Activated naive CD4-positive, alpha-beta T cell treated with anti-CD3 and anti-CD28 coated beads, Interleukin-2, amount 50 U/mL, for 16 hours (primary cell): ENCODE data around the gene RUSC1.

Source experiments
- DNase-seq: peaks from one replicate; pipeline ENCODE4 v3.0.0-alpha.2; 2020

Gene RUSC1

GRCh38 chr1:155296661-155297060 lies 24.0 kb upstream of the RUSC1 start:
- DNase-seq = no peak

GRCh38 chr1:155297384-155297783 lies 23.3 kb upstream of the RUSC1 start:
- DNase-seq = no peak

GRCh38 chr1:155300024-155300423 lies 20.7 kb upstream of the RUSC1 start:
- DNase-seq = no peak

GRCh38 chr1:155300553-155301329 lies 20.0 kb upstream of the RUSC1 start:
- no peak for DNase-seq

GRCh38 chr1:155301342-155301841 lies 19.3 kb upstream of the RUSC1 start, which contains the start of gene PKLR:
Gene PKLR, minus strand, starts transcription at chr1:155301438. Its CDS starts 43 bp downstream, at chr1:155301395.
- DNase-seq = no peak

- DNase-seq = no peak
These were observed 16.1 kb upstream of the RUSC1 start for GRCh38 chr1:155304558-155305063.

GRCh38 chr1:155305881-155306391 lies 14.8 kb upstream of the RUSC1 start:
- DNase-seq = no peak

- no peak for DNase-seq
These were observed 13.4 kb upstream of the RUSC1 start for GRCh38 chr1:155307247-155307740.

- peak; percentile 97 for DNase-seq
These were observed 11.9 kb upstream of the RUSC1 start, which contains the start of gene FDPS for GRCh38 chr1:155308493-155309422. Gene FDPS, plus strand, starts transcription at chr1:155308866. Its CDS starts 924 bp downstream, at chr1:155309790.

- DNase-seq = no peak
These were observed 11.2 kb upstream of the RUSC1 start for GRCh38 chr1:155309423-155310021.

- DNase-seq = no peak
These were observed 7.4 kb upstream of the RUSC1 start for GRCh38 chr1:155313261-155313660.

GRCh38 chr1:155316922-155317321 lies 3.8 kb upstream of the RUSC1 start:
- DNase-seq = no peak

GRCh38 chr1:155318082-155318481 lies 2.6 kb upstream of the RUSC1 start:
- DNase-seq = no peak

- no peak for DNase-seq
These were observed 1.2 kb upstream of the RUSC1 start for GRCh38 chr1:155319536-155319935.

- no peak for DNase-seq
These were observed 442 bp upstream of the RUSC1 start for GRCh38 chr1:155320252-155320651.

GRCh38 chr1:155321639-155322503 lies 1.2 kb downstream of the RUSC1 start:
- no peak for DNase-seq

- DNase-seq = peak; percentile 21
These were observed 1.9 kb downstream of the RUSC1 start for GRCh38 chr1:155322571-155322952.

GRCh38 chr1:155322953-155323728 lies 2.4 kb downstream of the RUSC1 start:
- DNase-seq = peak; percentile 88

GRCh38 chr1:155323729-155324036 lies 3.0 kb downstream of the RUSC1 start:
- DNase-seq = peak; percentile 74

- peak; percentile 90 for DNase-seq
These were observed 3.5 kb downstream of the RUSC1 start for GRCh38 chr1:155324037-155324716.
